H1 (cell line): Measurements from ENCODE around the gene MICU1. TPM values are rescaled to one million over a fixed set of nuclear protein-coding genes. Genes with fewer than 3 reads are reported as not detected.

ENCODE experiments used
- CHD1 ChIP-seq: IDR thresholded peaks from 2 replicates; pipeline ENCODE4 v1.6.1; 2012; ENCODE audit warnings: low read depth, low read length, improper control_type of control experiment
- GTF2F1 ChIP-seq: IDR thresholded peaks from 2 replicates; pipeline ENCODE4 v1.6.1; 2012; ENCODE audit warnings: low read depth, low read length, improper control_type of control experiment, borderline replicate concordance
- SIN3A ChIP-seq, 2 experiments: IDR thresholded peaks in 1 of 2; conservative IDR thresholded peaks in 1 of 2; 2 replicates each; pipeline ENCODE4 v1.6.1; 2011 to 2012; ENCODE audit warnings: low read length in 2 of 2, improper control_type of control experiment in 1 of 2, low read depth in 1 of 2, mild to moderate bottlenecking in 1 of 2
- SIX5 ChIP-seq: IDR thresholded peaks from 2 replicates; pipeline ENCODE4 v1.6.1; 2011; ENCODE audit warnings: mild to moderate bottlenecking, low read depth, low read length
- polyA plus RNA-seq, 7 experiments: library from polyadenylated mRNA; depleted of rRNA in 3 of 7; stranded (reverse) in 5 of 7; unstranded in 2 of 7; fragments of >200 nt in 5 of 7; fragments of 200-250 nt in 2 of 7; gene quantifications; 1 replicate in 5 of 7; 2 replicates in 1 of 7; 4 replicates in 1 of 7; pipeline versions ENCODE4 v1.2.1 to v1.2.3, GENCODE V29; 2011 to 2013; ENCODE audit warnings: missing spikeins in 2 of 7, mixed read lengths in 2 of 7
- total RNA-seq: library from RNA; stranded (reverse); fragmentation: NEBNext Ultra II Directional; extraction: Animal tissue kit (Norgen Biotek cat#: 25700); gene quantifications from 2 replicates; pipeline ENCODE4 v1.2.1, GENCODE V29; 2021
- TF ChIP-seq, protein P1 (sequence below): fragments of 300-600 bp; sonication (generic); IDR thresholded peaks from 2 replicates; pipeline ENCODE4 v1.7.1; 2012; ENCODE audit warnings: low read length, moderate library complexity, mild to moderate bottlenecking, inconsistent platforms; ENCODE audit not compliant: insufficient replicate concordance

Gene MICU1
- total and polyA plus RNA-seq, 2 of the 8 experiments (the other 6 are each of a cell fraction or from before 2014, with no cell fraction given), result 18.0 to 36.7 TPM

DNA sequence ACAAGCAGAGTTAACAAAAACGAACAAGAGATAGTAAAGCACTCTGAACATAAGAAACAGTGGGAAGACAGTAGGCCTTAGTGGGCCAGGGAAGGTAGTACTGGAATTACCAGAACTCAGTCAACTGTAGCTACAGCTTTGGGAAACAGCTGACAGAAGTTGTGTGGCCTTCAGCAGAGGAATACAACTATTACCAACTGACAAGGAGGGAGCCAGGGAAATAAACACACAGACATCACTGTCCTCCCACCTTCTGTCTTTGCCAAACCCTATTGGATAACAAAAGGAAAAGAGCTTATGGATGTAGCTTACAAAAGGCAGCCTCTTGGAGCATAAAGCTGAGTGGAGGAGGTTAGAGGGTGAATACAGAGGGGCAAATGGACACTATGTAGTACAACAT lies 15.4 kb downstream of the MICU1 start (continued):
- TF ChIP-seq SIX5 (no peak), GTF2F1 (no peak), SIN3A (conservative IDR thresholded peaks at IDR 0.05 in 1 of 2, IDR thresholded peaks at IDR 0.05 in 1 of 2; ENCODE audit: low read depth in 1 of 2, low read length in 2 of 2) (no peak), CHD1 (no peak)
- TF ChIP-seq, protein P1, sequence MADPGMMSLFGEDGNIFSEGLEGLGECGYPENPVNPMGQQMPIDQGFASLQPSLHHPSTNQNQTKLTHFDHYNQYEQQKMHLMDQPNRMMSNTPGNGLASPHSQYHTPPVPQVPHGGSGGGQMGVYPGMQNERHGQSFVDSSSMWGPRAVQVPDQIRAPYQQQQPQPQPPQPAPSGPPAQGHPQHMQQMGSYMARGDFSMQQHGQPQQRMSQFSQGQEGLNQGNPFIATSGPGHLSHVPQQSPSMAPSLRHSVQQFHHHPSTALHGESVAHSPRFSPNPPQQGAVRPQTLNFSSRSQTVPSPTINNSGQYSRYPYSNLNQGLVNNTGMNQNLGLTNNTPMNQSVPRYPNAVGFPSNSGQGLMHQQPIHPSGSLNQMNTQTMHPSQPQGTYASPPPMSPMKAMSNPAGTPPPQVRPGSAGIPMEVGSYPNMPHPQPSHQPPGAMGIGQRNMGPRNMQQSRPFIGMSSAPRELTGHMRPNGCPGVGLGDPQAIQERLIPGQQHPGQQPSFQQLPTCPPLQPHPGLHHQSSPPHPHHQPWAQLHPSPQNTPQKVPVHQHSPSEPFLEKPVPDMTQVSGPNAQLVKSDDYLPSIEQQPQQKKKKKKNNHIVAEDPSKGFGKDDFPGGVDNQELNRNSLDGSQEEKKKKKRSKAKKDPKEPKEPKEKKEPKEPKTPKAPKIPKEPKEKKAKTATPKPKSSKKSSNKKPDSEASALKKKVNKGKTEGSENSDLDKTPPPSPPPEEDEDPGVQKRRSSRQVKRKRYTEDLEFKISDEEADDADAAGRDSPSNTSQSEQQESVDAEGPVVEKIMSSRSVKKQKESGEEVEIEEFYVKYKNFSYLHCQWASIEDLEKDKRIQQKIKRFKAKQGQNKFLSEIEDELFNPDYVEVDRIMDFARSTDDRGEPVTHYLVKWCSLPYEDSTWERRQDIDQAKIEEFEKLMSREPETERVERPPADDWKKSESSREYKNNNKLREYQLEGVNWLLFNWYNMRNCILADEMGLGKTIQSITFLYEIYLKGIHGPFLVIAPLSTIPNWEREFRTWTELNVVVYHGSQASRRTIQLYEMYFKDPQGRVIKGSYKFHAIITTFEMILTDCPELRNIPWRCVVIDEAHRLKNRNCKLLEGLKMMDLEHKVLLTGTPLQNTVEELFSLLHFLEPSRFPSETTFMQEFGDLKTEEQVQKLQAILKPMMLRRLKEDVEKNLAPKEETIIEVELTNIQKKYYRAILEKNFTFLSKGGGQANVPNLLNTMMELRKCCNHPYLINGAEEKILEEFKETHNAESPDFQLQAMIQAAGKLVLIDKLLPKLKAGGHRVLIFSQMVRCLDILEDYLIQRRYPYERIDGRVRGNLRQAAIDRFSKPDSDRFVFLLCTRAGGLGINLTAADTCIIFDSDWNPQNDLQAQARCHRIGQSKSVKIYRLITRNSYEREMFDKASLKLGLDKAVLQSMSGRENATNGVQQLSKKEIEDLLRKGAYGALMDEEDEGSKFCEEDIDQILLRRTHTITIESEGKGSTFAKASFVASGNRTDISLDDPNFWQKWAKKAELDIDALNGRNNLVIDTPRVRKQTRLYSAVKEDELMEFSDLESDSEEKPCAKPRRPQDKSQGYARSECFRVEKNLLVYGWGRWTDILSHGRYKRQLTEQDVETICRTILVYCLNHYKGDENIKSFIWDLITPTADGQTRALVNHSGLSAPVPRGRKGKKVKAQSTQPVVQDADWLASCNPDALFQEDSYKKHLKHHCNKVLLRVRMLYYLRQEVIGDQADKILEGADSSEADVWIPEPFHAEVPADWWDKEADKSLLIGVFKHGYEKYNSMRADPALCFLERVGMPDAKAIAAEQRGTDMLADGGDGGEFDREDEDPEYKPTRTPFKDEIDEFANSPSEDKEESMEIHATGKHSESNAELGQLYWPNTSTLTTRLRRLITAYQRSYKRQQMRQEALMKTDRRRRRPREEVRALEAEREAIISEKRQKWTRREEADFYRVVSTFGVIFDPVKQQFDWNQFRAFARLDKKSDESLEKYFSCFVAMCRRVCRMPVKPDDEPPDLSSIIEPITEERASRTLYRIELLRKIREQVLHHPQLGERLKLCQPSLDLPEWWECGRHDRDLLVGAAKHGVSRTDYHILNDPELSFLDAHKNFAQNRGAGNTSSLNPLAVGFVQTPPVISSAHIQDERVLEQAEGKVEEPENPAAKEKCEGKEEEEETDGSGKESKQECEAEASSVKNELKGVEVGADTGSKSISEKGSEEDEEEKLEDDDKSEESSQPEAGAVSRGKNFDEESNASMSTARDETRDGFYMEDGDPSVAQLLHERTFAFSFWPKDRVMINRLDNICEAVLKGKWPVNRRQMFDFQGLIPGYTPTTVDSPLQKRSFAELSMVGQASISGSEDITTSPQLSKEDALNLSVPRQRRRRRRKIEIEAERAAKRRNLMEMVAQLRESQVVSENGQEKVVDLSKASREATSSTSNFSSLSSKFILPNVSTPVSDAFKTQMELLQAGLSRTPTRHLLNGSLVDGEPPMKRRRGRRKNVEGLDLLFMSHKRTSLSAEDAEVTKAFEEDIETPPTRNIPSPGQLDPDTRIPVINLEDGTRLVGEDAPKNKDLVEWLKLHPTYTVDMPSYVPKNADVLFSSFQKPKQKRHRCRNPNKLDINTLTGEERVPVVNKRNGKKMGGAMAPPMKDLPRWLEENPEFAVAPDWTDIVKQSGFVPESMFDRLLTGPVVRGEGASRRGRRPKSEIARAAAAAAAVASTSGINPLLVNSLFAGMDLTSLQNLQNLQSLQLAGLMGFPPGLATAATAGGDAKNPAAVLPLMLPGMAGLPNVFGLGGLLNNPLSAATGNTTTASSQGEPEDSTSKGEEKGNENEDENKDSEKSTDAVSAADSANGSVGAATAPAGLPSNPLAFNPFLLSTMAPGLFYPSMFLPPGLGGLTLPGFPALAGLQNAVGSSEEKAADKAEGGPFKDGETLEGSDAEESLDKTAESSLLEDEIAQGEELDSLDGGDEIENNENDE, result no peak
